Islet precursor cell (in vitro differentiated cells): ENCODE data around the gene ENTPD8.

Source experiments
- DNase-seq: peaks from one replicate; pipeline ENCODE4 v3.0.0-alpha.2; 2018

ENTPD8 gene

GRCh38 chr9:137446851-137447471, 5.8 kb upstream of the ENTPD8 start:
- DNase-seq: no peak

- DNase-seq: no peak
These were observed 4.8 kb upstream of the ENTPD8 start for GRCh38 chr9:137445930-137446431.

GRCh38 chr9:137445275-137445807, 4.2 kb upstream of the ENTPD8 start:
- peak; percentile 88 for DNase-seq

DNA sequence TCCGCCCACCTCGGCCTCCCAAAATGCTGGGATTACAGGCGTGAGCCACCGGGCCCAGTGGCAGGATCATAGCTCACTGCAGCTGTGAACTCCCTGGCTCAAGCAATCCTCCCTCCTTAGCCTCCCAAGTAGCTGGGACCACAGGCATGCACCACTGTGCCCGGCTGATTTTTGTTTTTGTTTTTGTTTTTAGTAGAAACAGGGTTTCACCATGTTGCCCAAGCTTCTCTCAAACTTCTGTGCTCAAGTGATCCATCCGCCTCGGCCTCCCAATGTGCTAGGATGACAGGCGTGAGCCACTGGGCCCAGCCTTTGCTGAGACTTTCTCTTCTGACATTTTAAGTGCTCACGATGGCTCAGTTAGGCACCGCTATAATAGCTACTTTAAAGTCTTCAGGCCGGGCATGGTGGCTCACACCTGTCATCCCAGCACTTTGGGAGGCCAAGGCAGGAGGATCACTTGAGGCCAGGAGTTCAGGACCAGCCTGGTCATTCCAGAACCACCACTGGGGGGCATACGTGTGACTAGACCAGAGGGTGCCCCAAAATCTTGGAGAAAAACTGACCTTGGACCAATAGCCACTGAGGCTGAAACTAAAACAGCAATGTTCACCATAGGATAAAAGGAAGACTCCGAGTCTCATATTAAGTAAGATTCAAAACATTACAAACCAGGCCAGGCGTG, 3.1 kb upstream of the ENTPD8 start:
- no peak for DNase-seq

GRCh38 chr9:137441935-137442321, 771 bp upstream of the ENTPD8 start:
- no peak for DNase-seq

DNA sequence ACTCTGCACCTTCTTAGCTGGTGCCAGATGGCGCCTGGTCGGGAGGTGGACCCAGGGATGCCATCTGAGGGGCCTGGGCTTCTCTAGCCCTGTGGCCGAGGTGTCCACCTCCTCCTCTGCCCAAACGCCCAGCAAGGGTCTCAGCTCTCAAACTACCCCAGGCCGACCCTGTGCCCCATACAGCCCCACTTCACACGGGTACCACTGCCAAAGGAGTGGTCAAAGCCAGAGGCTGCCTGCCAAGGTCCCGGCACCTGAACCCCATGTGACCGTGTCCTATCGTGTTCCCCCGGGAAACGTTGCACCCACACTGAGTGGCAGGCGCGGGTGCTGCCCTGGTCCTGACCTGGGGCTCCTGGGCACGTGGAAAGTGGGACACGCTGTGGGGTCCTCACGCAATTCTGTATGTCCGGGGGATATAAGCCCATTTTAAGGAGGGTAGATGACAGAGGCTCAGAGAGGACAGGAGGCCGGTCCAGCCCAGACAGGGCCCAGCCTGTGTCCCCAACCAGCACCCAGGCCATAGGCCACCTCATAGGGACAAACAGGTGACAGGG, 1.9 kb downstream of the ENTPD8 start:
- DNase-seq: no peak

GRCh38 chr9:137438591-137439157, 2.5 kb downstream of the ENTPD8 start:
- DNase-seq: no peak

DNA sequence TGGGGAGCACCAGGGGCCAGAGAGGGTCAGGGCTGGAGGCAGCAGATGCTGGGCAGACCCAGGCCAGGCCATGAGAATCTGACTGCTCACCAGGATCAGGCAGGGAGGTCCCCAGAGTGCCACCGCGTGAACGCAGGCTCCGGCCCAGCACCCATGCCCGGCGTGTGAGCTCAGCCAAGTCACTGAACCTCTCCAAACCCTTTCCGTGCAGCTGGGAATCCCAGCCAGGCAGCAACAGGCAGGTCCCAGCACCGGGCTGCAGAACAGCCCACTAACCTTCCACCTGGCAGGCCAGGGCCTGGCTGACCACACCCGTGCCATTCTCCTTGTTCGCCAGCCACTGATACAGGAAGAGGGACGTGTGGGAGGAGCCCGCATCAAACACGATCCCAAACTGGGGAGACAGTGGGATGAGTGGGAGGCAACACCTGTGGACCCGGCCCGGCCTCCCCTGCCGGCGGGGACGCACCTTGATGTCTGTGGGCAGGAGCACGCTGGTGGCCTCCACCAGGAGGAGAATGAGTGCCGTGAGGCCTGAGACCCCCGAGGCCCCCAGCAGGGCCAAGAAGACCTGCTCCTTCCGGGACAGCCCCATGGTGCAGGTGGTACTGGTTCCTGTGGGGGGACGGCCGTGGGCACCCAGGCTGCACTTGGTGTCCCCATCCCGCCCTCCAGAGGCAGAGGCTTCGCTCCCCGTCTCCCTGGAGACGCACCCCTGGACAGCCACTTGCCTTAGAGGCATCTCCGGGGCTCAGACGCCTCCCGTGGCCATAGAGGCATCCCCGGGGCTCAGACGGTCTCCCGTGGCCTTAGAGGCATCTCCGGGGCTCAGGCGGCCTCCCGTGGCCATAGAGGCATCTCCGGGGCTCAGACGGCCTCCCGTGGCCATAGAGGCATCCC, 3.2 kb downstream of the ENTPD8 start:
- DNase-seq: no peak

DNA sequence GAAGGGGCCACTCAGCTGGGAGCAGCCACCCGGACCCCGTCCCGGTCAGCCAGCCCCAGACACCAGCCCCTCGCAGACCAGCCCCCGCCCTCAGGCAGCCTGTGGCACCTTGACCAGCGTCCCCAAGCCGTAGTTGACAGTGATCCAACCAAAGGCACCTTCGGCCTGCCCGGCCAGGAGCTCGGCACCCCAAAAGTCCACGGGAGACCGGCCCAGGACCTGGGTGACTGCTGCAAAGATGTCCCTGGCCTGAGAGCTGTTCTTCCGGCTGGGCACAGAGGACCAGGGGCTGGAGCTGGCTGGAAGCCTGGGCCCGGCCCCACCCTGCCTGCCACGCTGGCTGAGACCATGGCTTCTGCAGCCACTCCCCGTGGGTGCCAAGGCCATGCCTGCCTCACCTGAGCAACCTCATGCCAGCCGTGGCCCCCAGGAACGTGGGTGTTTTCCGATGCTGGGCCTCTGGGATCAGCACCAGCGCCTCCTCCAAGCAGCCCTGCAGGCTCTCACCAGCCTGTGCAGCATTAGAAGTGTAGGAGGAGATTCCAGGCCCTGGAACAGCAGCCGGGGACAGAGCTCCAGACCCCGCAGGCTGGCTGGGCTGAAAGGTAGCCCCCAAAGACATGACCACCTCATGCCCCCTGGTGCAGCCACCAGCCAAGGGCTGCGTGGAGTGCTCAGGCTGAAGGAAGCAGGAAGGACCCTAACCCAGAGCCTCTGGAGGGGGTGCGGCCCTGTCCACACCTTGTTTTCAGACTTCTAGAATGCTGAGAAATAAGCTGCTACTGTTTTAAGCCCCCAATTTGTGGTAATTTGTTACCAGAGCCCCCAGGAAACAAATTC, 4.2 kb downstream of the ENTPD8 start:
- no peak for DNase-seq

DNA sequence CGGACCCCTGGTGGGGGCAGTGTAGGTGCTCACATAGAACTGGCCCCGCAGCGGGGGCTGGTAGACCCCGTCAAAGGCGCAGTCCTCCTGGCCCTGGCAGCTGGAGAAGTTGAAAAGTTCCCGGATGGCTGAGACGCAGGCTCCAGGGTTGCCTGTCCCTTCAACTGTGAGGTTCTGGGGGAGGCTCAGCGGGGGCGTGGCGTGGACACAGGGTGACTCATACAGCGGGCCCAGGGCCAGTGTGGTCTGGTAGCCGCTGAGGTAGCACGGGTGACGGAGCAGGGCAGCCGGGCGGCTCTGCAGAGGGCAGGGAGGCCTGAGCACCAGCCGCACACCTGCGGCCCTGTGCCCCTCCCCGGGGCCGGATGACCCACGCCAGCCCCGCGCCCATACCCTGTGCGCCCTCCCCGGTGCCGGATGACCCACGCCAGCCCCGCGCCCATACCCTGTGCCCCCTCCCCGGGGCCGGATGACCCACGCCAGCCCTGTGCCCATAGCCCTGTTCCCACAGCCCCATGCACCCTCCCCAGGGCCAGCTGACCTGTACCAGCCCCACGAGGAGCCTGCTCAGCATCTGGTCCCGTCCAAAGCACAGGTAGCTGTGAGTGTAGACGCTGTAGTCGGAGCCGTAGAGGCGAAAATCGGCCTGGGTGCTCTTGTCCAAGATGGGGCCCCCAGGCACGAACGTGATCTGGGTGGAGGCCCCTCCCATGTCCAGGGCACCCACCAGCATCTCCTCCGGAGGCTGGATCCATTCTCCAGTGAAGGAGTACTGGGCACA, 5.0 kb downstream of the ENTPD8 start:
- DNase-seq: no peak

GRCh38 chr9:137435381-137435891, 5.7 kb downstream of the ENTPD8 start:
- DNase-seq: no peak

GRCh38 chr9:137434498-137435380, 6.4 kb downstream of the ENTPD8 start:
- DNase-seq: no peak

GRCh38 chr9:137433916-137434431, 7.2 kb downstream of the ENTPD8 start:
- no peak for DNase-seq

GRCh38 chr9:137433349-137433915, 7.7 kb downstream of the ENTPD8 start:
- DNase-seq: no peak

DNA sequence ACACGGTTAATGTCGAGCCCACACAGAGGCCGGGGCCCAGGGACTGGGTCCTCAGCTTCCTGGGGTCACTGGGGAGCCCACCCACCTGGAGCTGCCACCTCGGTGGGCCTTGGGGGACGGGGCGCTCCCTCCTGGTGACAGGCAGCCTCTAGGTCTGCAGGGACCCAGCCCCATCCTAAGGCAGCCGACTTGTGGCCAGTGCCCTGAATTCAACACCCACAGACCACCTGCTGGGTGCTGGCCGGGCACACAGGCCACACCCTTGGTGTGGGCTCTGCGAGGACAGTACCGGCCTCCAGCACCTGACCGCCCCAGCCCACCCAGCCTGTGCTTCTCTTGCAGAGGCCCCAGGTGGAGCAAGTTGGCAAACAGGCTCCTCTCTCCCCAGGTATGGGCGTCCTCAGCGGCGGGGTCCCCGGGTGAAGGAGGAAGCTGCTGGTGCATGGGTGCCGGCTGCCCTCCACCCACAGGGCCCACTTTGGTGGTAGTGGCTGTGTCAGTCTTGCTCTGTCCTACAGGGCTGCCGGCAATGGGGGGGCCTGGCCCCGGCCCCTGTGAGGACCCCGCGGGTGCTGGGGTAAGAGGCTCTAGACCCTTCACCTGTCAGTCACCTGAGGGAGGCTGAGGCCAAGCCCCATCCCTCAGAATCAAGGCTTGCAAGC, 8.3 kb downstream of the ENTPD8 start:
- no peak for DNase-seq

- DNase-seq: no peak
These were observed 9.7 kb downstream of the ENTPD8 start for GRCh38 chr9:137431416-137431931.

DNA sequence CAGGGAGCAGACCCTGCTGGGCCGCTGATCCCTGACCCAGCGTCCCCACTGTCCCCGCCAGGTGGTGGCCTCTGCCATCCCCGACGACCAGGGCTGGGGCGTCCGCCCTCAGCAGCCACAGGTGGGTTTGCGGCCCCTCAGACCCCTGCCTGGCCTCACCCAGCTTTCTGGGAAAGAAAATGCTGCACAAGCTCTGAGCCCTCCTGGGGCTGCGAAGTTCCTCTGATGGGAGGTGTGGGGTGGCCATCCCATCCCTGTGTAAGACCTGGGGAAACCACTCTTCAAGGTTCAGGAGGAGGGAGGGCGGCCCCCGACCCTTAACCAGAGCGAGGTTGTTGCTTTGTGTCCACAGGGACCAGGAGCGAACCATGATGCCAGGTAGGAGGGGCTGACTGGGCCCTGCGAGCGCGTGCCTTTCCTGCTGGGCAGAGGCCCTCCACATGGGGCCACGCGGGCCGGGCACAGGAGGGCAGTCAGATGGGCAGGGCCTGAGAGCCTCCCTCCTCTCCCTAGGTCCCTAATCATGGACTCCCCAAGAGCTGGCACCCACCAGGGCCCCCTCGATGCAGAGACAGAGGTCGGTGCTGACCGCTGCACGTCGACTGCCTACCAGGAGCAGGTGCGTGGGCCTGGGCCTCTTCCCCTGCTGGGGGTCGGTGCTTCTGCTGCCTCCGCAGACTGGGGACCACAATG, 10.3 kb downstream of the ENTPD8 start:
- DNase-seq: no peak
